HG03442 (cell line): Measurements from ENCODE around the gene MSH3.
"Not testable (repeated sequence)": the region's sequence is repeated elsewhere in the genome, so short reads cannot be mapped to it uniquely, and the experiment has no call there.

Source experiments
- ATAC-seq: cut with Tn5 transposase; IDR thresholded peaks from one replicate; pipeline ENCODE4 v1.9.1; 2021; ENCODE audit warnings: mild to moderate bottlenecking, moderate library complexity; ENCODE audit not compliant: unreplicated experiment

MSH3 gene

DNA sequence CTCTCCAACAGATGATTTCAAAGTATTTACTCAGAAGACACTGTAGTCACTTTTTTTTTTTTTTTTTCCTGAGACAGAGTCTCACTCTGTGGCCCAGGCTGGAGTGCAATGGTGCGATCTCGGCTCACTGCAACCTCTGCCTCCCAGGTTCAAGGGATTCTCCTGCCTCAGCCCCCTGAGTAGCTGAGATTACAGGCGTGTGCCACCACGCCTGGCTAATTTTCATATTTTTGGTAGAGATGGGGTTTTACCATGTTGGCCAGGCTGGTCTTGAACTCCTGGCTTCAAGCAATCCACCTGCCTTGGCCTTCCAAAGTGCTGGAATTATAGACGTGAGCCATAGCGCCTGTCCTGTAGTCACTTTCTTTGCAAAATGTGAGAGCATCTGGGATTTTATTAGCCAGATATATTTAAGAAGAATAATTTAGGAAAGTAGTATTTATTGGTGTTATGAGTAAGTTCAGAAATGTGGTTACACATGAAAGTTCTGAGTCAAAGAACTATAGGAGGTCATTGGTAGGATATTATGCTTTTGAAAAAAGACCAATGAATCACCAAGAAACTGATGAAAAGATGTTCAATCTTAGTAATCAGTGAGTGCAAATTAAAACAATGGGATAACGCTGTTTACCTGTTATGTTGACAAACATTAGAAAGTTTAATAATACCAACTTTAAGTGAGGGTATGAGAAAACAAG, 135.0 kb downstream of the MSH3 start:
- not testable (repeated sequence) for ATAC-seq

DNA sequence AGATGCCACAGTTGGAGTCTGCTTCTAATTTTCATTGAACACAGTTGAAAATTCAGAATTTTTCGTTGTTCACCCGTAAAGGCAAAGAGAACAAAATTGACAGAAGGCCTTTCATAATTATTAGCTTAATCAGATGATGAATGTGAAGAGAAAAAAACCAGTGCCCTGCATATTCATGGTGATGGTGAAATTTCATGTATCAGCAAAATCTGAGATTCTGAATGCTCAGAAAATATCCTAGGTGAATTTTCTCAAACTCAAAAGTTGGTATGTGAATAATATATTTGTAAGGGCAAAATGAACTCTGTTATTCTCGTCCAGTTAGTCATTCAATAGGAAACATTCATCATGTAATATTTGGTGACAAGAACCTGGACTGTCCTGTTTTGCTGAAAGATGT, 136.2 kb downstream of the MSH3 start:
- no peak for ATAC-seq

DNA sequence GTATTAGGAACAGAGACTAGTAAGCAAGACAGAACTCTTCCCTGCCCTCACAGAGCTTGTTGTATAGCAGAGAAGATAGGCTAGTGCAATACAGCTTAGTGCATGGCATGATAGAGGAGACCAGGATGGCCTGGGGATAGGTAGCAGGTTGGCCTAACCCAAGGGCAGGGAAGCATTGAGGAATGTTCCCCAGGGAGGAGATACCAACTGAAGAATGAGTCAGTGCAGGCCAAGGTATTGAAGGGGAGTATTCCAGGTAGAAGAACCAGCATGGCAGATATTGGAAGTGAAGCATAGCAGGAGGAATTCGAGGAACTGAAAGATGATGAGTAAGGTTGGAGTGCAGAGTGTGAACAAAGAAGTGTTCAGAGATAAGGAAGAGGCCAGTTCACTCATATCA, 138.9 kb downstream of the MSH3 start:
- ATAC-seq: no peak

DNA sequence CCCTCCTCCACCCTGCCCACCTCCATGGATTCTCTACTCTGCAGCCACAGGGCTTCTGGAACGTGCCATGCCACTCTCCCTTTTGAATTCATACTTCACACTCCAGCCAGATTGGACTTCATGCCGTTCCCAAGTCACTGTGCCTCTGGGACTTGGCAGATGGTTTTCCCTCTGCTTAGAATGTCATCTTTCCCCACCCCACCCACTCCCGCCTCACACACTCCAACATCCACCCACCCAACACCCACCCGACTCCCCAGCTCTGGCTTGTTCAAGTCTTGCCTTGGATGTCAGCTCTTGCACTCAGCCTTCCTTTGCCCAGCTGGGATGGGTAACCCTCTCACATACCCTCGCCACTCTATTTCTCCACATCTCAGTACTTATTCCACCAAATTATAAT, 142.4 kb downstream of the MSH3 start:
- no peak for ATAC-seq

DNA sequence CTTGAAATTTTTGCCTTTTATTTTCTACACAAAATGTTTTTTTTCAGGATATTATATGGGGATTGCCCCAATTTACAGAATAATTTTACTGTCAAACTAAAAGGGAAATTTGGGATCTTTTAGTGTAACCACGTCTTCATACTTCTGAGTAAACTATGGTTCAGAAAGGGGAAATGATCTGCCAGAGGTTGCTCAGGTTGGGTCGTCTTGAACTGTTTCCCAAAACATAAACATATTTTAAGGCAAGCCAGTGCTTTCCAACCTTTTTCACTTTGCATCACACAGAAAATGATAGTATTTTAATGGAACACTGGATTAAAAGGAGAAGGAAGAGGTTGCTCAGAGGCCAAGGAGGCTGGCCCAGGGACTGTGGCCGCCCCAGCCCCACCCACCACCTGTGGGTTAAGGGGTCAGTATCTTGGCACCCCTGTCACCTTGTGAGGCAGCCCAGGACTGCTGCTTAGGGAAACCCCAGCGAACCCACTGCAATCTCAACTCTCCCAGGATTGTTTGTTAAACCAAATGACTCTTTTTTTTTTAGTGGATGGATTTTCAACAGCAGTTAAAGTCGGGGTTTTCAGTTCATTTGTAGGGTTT, 143.1 kb downstream of the MSH3 start:
- no peak for ATAC-seq

DNA sequence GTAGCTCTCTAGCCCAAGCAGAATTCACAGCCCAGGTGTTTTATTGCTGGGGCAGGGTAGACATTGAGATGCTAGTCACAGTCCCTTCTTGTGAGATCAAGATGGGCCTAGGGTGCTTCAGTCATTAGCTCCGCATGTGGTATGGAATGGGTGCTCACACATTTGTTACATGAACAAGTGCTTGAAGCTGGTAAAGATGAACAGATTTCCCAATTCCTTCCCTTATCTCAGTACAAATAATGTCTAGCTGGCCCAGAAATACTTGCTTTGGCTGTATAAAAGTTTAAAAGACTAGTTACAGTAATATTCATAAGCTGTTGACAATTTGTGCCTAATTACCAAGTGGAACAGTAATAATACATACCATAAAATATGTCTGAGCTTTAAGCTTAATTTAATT, 143.7 kb downstream of the MSH3 start:
- no peak for ATAC-seq

DNA sequence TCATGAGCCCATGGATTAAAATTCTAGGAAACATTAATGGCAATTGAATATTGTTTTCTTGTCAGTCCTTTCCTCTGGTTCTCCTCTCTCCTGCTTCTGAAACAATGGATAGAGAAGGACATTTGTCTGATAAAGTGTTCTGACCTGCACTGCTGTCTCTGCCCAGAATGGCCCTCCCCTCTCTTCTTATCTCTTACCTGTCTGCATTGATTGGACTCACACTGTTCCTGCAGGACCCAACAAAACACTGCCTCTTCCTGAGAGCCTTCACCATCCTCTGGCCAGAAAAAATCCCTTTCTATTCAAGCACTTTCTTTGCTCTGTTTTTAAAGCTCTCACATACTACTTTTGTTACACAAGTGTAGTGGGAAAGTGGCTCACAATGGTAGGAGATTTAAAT, 144.2 kb downstream of the MSH3 start:
- no peak for ATAC-seq

DNA sequence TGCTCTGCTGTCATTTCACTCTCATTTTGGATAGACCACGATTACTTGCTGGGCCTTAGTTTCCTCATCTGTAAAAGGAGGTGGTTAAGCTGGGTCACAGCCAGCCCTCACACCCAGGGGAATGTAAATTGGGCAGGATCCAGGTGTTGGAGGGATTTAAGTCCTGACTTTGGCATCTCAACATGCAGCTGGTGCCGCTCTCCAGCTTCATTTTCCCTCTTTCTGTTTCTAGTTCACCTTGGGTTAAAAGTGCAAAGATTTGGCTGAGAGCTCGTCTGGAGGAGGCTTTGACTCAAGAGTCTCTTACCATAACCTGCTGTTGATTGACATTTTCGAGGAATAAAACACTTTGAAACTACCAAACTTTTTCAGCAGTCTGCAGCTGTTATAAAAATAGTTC, 144.6 kb downstream of the MSH3 start:
- ATAC-seq: no peak

DNA sequence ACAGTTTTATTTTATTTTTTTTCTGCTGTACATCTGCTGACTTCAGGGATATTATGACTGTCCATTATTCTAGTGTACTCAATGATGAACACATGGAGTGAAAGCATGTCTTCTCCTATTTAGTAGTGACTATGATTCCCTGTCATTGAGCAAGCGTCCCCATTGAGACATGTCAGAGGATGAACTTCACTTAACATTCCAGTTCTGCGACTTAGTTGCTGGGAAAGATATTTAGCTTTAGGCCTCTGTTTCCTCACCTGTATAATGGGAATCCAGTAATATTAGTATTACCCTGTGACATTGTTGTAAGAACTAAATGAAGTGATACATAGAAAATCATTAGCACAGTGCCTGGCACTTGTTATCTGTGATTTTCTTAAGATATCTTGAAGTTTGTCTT, 145.1 kb downstream of the MSH3 start:
- ATAC-seq: no peak

DNA sequence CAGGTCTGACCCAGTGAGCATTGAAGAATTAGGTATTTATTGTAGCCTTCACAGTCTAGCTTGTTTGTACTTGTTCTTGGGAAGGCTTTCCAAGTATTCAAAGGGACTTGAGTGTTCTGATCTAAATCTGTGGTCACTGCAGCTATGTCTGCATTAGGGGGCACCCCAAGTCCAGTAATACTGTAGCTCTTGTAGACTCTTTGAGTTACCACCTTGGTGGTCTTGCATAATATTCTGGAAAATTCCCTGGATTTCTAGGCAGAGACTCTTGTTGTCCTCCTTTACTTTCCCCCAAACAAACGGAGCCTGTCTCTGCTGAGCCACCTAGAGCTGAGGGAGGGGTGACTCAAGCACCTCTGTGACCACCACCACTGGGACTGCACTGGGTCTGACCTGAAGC, 149.9 kb downstream of the MSH3 start:
- ATAC-seq: no peak

DNA sequence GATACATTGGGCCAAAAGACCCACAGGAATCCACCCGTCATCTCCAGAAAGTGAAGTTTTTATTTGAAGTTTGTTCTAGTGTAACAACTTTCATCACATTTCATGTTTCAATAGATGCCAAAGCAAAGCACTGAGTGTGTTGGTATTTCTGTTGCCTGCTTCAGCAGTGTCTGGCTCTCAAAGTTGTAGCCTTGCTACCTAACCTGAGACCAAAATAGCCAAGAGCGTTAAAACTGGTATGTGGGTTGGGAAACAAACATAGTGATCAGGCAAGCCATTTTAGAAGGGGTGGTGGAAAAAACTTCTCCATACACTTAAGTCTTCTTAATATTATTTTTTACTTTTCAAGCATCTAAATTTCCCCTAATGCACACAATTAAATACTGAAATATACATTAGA, 150.6 kb downstream of the MSH3 start:
- no peak for ATAC-seq

DNA sequence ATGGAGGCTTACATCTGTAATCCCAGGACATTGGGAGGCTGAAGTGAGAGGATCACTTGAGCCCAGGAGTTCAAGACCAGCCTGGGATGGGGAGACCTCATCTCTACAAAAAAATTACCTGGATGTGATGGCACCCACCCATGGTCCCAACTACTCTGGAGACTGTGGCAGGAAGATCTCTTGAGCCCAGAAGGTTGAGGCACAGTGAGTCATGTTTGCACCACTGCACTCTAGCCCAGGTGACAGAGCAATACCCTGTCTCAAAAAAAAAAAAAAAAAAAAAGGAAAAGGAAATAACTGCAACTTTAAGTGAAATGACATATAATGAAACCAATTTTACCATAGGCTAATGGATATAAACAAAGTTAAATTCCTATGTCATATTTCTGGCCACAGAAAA, 152.5 kb downstream of the MSH3 start:
- ATAC-seq: no peak

DNA sequence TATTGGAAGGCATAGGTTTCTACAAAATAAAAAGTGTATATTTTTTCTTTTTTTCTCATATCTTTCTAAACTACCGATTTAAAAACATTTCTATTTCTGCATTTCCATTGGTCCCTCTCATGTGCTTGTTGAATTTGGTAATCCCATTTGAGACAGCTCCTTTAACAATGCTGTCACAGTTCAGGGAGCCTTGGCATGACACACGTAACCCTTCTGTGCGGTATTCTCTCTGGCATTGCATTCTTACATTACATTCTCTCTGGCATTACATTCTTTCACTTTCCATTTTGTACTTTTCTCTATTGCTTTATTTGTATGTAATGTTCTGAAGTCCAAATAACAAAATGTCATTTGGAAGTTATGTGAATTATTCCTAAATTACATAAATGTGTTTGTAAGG, 155.0 kb downstream of the MSH3 start:
- ATAC-seq: no peak

DNA sequence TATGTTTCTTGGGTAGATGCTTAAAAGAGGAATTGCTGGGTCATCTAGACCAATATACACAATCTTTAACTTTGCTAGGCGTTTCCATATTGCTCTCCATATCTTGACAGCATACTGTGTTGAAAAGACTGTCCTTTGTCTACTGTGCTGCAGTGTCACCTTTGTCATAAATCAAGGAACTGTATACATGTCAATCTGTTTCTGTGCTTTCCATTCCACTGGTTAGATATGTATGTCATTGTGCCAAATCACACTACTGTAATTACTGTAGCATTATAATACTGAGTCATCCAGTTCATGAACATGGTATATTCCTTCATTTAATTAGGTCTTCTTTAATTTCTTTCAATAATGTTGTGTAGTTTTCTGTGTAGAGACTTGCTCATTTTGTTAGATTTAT, 156.0 kb downstream of the MSH3 start:
- no peak for ATAC-seq

DNA sequence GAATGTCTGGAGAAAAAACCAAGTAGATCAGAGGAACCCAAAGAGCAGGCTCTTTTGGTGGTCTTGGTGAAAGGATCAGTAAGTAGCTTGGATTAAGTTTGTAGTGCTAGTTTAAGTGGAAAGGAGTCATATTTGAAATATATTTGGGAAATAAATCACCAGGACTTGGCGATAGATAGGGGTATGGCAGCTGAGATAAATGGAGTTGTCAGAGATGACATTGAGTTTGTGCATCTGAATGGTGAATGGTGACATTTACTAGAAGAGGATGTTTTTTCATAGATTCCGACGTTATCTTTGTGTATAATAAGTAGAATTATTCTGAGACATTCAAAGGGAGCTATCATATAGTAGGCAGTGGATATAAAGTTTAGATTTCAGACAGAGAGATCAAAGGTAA, 162.1 kb downstream of the MSH3 start:
- ATAC-seq: no peak

DNA sequence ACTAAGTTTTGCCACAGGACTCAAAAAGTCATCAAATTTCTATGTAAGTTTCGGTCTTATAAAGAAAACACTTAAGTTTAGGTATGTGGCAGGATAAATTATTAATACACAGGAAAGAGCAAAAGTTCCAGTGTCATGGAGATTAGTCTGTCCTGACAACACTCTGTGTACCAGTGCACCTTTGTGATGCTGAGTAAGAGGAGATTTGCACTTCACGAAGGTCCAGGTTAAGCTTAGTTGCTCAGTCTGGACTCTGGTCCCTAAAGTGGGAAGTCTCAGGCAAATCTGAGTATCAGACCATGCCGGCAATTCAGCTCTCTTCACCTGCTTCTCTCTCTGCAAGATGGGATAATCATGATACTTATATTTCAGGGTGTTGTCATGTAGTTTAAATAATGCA, 166.2 kb downstream of the MSH3 start:
- no peak for ATAC-seq

DNA sequence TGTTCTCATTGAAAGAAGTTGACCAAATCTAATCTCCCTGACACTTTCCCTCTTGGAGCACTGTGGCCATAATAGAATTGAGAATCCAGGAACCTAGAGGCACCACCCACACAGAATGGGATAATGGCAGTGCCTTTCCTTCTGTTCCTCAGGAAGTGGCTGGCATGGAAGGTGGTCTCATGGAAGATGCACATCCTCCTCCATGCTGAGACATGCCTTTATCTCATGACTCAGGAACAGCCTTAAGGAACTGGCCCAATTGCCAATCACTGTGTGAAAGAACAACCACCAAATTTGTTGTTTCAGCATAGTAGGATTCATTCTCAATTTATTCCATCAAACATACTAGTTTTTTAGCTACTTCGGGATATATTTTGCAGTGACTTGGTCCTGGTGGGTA, 168.2 kb downstream of the MSH3 start:
- no peak for ATAC-seq

DNA sequence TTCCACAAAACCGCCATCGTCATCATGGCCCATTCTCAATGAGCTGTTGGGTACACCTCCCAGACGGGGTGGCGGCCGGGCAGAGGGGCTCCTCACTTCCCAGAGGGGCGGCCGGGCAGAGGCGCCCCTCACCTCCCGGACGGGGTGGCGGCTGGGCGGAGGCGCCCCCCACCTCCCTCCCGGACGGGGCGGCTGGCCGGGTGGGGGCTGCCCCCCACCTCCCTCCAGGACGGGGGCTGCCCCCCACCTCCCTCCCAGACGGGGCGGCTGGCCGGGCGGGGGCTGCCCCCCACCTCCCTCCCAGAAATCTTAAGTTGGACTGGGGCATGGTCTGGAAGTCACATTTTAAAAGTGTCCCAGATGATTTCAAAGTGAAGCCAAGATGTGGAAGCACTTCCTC, 169.7 kb downstream of the MSH3 start:
- ATAC-seq: not testable (repeated sequence)

DNA sequence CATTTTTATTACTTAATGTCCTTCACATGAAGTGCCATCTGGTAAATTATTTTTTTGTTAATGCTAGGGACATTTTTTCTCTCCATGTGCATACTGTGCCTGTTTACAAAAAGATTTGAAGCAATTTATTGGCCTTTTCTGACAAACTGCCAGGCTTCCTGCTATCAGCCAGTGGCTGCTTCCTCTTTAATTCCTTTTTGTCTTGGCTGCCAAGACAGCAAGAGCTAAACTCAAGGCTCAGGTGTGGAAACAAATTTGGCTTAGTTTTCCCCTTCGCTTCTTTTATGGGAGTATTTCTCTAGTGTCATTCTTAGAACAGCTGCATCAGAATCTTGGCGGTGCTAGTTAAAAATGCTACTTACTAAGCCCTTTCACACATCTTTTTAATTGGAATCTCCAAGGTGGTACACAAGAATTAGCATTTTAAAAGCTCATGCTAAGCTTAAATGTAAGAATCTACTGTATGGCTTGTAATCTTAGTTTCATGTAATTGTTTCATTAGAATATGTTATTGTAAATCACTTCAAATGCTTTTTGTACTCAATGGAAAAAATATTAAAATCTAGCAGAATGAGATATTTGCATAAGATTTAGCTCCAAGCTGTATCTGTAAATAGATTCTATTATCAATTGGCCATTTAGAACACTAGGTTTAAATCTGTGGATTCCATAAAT, 171.5 kb downstream of the MSH3 start:
- ATAC-seq: no peak

DNA sequence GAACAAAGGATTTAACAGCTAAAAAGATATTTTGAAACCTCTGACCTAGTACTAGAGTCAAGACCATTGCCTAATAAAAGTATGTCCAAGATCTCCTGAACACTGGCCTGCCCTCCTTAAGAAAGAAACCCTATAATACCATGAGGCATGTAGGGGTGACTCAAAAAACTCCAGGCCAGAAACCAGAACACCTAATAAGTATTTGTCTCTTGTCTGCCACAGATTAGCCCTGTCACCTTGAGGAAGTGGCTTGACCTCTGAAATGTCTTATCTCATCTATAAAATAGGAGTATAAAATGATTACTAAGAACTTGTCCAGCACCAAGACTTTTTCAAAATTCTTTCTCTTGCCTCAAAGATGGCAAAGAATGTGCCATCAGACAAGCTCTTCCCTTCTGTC, 180.3 kb downstream of the MSH3 start:
- no peak for ATAC-seq

DNA sequence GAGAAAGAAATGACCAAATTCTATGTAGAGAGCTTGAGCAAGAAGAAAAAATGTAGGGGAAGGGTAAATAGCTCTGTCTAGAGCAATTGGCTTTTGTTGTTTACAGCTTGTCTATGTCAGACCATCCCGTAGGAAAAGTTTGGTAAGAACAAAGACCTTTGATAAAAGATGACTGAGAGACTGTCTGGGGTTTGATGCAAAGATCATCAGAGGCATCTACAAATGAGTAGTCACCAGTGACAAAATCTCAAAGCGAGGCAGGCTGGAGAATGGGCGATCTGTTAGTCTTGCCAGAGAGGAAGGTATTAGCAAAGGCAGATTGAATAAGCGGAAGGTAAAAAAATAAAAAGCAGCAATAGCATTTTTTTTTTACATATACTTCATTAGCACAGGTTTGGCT, 180.7 kb downstream of the MSH3 start:
- ATAC-seq: no peak

DNA sequence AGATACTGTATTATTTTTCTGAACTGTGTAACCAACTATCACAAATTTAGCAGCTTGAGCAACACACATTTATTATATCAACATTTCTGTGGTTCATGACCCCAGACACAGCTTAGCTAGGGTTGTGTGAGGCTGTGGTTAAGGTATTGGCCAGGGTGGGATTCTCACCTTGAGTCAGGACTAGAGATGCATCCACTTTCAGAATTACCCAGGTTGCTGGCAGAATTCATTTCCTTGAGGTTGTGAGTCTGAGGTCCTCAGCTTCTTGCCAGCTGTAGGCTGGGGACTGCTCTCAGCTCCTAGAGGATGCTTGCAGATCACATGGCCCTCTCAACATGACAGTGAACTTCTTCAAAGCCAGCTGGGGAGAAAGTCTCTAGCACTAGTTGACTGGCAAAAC, 183.2 kb downstream of the MSH3 start:
- peak; percentile 86 for ATAC-seq
